ENCODE results near the gene FILIP1.

FILIP1 gene

DNA sequence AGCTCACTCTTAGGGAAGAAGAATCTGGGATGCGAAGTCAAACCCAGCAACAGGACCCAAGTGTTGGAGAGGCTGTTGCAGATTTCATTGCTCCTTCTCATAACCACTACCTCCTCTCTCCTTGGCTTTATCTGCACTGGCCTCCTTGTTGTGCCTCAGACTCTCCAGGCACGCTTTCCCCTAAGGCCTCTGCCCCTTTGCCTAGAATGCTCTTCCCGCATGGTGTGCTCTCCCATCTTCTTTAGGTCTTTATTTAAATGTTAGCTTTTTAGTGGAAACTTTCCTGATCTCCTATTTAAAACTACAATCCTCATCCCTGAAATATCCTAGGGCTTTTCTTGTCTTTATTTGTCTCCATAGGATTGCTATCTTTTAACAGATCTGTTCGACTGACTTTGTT, 114.1 kb downstream of the FILIP1 start:
- DNase-seq (ENCODE audit: low spot score): no peak

DNA sequence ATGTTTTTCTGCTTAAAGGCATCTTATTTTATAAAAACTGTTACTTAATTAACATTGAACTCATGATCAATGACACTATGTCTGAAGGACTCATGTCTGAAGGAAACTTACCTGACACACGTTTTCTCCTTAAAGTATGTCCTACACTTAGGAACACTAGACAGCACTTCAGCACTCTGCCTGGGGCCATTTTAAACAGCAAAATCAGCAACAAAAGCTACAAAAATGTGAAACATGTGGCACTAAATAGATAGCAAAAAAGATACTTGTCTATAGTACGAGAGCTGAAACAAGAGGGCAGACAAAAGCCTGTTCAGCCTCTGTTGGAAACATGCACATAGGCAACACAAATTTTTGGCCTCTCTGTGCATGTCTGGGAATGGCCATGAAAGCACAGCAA, 115.5 kb downstream of the FILIP1 start:
- DNase-seq (ENCODE audit: low spot score): no peak

DNA sequence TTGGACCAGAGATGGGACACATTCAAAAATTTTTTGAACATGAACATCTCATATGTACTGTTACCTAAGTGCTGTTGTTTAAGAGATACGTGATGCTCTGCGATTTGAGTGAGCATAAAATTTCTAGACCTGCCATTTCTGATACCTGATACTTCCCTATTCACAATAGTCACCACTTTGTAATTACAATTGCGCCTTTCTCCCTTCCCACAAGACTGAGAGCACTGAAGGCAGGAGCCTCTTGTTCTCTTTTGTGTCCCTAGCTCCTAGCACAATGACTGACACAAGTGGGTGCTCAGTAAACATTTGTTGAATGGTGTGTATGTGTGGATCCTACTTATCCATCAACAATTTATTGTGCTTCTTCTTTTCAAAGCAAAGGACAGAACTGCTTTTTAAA, 116.2 kb downstream of the FILIP1 start:
- DNase-seq (ENCODE audit: low spot score): no peak

DNA sequence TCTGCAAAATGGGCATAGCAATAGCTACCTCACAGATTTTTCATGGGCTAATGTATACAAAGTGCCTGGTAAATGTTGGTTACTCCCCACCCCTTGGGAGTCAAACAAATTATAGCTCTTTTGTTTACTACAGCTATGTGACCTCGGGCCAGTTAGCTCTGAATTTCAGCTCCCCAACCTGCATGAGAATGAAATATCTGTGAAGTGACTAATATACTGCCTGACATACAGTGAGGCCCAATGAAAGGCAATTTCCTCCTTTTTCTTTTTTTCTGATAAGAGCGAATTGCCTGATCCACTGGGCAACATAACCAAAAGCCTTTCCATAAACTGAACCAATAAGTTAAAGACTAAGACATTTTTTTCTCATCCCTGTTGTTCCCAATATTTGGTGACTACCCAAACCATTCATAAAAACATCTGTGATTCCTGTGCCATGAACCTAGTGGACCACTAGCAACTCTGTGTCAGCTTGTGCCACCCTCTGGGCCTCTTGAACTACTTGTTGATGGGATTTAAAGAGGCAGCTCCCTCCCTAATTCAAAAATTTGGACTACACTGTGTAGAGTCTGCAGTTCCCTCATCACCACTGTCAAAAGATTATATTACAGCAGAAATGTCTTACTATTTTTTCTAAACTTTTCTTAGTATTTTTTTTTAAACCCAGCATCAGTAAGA, 117.1 kb downstream of the FILIP1 start:
- no peak for DNase-seq (ENCODE audit: low spot score)

DNA sequence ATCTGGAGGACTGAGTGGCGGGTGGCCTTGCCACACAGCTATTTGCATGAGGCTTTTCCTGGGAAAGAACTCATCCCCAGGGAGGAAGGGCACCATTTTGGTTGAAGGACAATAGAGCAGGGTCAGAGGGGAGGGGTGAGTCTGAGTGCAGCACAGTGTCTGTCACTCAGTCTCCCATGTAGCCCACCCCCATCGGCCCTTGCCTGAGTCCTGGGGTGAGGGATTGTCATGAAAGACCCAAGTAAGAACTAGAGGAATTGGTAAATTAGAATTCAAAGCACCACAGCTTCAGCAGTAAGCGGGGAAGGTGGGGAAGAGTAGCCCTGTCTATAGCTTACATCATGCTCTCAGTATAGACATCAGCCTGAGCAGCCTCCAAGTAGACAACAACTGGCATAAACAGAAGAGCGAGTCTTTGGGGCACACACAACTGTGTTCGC, 118.6 kb downstream of the FILIP1 start:
- DNase-seq (ENCODE audit: low spot score): no peak

DNA sequence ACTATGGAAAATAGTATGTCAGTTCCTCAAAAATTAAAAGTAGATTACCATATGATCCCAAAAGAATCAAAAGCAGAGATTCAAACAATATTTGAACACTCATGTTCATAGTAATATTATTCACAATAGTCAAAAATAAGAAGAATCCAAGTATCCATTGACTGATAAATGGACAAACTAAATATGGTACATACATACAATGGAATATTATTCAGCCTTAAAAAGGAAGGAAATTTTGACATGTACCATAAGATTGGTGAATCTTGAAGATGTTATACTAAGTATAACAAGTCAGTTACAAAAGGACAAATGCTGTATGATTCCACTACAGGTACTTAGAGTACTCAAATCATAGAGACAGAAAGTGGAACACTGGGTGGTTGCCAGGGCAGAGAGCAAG, 120.7 kb downstream of the FILIP1 start:
- no peak for DNase-seq (ENCODE audit: low spot score)

DNA sequence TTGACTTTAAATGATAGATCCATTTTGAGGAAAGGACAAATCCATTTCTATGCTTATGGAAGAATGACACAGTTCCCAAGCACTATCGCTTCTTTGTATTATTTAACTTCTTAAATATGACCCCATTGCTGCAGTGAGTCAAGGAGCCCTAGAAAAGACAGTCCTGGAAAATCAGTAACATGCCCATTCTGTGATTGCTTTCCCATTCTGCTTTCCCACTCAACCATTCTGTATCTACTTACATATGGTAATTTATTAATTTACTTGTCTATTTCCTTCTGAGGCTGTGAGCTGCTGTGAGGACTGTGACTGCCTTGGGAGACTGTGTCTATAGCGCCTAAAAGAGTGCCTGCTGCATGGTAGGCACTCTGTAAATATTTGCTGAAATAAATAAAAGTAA, 123.6 kb downstream of the FILIP1 start:
- no peak for DNase-seq (ENCODE audit: low spot score)

DNA sequence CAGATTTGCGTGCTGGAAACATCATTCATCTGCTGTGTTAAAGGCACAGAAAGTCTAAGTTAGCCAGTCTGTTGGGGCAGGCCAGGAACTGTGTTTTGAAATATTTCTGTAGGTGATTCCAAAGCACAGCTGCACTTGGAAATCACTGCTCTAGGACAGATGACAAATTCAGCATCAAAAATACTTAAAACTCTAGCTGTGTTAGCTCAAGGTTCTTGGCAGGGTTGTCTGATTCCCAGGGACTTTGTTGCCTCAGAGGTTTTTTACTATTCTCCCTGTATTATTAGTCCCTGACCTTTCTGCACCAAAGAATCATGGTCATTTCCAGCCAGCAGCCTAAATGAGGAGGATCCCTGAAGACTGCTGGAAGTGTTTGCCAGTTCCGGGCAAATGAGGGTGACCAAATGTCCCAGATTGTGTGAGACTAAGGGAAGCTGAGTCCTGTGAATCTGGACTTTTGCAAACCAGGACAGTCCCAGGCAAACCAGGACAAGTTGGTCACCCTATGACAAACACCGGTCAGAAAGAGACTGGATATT, 124.7 kb downstream of the FILIP1 start:
- no peak for DNase-seq (ENCODE audit: low spot score)

DNA sequence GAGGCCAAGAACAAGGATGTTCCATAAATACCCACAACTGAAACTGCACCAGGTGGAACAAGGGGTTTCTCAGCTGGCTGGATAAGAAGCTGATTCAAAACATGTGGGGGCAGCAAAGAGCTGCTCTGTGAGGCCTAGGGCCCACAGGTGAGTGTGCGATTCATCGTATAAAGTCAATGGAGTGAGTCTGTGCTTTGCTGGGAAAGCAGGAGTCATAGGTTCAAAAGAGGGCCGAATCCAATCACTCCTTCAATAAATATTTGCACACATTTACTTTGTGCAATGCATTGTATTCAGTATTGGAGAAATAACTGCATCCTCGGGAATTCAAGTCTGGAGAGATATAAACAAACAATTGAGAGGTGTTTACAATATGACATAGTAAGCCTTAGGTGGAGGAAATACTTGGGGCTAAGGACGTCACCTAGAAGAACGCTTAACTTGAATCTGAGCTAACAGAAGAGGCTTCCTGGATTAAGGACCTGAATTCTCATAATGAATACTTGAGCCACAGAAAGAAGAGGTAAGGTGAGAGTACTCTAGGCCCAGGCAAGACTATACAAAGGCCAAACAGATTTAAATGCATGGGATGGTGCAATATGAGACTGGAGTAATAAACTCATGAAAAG, 125.3 kb downstream of the FILIP1 start:
- DNase-seq (ENCODE audit: low spot score): no peak

DNA sequence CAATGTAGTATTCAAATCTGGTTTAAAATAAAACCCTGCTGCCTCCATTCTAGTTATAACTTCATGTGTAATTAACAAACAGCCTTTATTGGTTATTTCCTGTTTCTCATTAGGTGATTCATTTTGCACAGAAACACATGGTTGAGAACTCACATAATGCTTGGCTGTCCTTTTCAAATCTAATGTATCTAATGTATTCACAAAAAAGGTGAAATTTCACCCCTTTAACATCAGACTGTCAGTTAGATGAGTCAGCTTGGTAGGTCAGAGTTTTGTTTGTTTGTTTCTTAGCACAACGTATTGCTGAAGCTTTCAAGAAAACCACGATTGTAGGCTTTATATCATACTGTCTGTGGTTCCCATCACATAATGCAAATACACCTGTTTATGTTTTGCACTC, 130.3 kb downstream of the FILIP1 start:
- DNase-seq (ENCODE audit: low spot score): no peak

DNA sequence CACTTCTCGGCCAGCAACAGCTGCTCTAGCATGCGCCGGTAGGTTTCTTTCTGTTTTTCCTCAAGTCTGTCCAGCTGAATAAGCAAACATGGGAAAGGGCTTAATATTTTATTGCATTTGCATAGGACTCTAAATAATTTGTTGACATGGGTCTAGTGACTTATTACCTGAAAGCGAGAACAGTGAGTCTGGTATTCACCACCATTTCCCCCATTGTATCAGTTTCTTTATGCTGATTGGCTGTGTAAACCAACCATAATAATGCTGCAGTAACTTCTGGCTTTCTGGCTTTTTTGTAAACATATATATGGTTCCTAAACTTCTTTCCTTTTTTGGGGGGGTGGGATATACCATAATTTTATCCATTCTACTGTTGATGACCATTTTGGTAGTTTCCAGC, 140.0 kb downstream of the FILIP1 start:
- DNase-seq (ENCODE audit: low spot score): no peak

DNA sequence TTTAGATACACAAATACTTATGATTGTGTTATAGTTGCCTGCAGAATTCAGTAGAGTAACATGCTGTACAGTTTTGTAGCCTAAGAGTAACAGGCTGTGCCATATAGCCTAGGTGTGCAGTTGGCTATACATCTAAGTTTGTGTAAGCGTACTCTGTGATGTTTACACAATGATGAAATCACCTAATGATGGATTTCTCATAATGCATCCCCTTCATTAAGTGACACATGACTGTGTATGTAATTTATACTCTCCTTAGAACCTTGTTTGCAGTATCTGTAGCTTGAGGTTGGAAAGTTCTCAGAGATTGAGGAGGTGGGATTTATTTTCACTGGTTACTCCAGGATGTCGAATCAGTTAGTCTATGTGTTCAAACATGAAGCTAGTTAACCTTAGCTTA, 142.0 kb downstream of the FILIP1 start:
- DNase-seq (ENCODE audit: low spot score): no peak

DNA sequence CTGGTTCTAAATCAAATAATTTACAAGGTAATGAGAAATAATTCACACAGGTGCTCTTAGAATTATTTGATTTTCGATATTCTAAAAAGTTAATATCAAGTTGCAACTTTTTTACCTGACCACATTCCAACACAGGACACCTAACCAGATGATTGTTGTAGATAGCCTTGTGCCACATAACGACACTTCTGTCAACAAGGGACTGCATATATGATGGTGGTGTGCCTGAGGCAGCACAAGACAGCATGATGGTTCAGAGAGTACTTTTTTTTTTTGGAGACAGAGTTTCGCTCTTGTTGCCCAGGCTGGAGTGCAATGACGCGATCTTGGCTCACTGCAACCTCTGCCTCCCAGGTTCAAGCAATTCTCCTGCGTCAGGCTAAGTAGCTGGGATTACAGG, 142.8 kb downstream of the FILIP1 start:
- DNase-seq (ENCODE audit: low spot score): no peak

DNA sequence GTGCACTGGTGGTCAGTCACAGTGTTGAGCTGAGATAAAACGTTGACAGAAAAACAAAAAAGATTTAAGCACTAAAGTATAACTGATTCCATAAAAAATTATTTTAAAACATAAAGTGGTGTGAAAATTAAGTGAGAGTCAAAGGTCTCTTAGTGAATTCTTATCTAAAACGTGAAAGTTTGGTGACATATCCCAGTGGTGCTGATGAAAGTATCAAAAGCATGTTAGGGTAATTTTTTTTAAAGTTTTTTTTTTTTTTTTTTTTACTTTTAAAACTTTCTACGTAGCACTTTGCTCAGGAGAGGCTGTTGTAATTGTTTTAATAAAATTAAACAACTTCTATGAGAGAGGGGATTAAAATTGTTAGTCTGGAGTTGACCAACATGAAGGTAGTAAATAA, 143.4 kb downstream of the FILIP1 start:
- no peak for DNase-seq (ENCODE audit: low spot score)

DNA sequence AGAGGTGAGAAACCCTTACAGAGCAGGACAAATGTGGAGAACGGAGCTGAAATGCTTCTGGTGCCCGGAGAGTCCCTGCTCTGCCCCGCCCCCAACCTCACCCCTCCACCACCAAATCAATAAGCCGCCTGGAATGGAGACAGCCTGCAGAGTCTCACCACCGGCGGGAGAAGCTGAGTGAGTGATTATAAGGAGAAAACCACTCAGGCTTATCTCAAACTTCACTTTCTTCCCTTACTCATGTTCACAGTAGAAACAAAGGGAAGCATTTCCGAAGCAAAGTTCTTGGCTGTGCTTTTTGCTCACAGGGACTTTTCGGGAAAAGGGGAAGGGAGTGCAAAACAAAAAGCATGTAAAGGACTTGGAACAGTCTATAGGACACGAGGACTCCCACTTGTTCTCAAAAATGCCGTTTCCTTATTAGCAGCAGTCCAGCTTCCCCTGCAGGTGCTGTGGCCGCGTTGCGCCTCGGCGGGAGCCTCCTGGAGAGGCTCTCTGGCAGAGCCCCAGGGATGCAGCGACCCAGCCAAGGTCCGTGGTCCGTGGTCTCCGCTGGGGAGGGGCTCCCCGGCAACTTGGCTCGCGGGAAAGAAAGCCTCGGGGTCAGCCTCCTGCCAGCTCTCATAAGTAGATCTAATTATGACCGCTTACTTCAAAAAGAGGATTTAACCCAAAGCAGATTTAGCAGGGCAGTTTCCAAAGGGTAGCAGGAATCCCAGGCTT, 144.2 kb downstream of the FILIP1 start:
- DNase-seq (ENCODE audit: low spot score): no peak

DNA sequence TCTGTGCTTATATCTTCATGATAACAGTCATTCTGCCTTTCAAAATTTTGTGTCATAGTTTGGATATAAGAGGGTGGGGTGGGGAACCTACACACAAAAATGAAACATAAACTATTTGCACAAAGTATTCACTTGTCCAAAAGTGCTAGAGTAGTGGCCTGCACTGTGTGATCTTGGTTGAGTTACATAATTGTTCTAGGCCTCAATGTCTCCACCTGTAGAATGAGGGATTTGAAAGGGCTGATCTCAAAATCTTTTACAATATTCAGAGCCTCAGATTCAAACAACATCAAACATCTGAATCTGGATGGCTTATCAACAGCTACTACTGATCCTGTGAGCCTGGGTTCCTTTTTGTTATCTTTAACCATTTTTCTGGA, 144.7 kb downstream of the FILIP1 start:
- DNase-seq (ENCODE audit: low spot score): no peak

DNA sequence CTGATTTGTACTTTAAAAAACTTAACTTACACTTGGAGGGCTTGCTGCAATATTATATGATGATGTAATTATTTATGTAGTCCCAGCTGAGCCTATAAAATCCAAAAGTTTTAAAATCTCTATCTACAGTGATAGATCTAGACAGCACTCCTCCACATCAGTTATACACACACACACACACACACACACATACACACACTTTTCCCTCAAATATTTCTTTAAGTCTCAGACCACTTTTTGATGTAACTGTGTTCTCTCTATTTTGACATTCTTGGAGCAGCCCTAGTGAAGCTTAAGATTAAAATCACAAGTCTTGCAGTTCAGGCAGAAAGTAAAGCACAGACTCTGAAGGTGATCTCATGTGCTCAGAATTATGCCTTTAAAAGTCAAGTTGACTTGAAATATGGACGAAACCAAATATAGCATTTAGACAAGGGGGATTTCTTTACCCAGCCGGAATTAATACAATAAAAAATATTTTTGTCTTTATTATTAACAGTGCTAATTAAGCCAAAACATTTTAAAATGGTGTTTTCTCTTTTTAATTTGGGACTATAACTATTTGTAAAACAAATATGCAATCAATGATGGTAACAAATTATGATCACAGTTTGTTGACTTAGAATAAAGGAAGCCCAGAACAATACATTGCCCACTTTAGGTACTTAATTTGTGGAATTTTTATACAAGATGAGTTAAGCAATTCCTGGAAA, 145.5 kb downstream of the FILIP1 start:
- no peak for DNase-seq (ENCODE audit: low spot score)

DNA sequence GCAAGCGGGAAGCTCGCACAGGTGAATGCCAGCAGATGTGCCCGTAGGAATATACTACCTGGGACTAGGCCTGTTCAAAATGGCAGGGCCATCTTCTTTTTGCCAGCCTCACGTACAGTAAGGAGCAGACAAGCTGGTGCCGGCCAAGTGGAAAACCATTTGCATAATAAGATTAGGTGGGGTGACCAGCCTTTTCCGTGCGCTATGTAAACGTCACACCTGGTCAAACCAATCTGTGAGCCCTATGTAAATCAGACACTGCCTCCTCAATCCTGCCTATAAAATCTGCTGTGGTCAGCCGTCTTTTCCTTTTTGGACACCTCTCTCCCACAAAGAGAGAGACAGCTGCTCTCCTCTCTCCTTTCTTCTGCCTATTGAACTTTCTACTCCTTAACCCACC, 148.2 kb downstream of the FILIP1 start:
- no peak for DNase-seq (ENCODE audit: low spot score)

DNA sequence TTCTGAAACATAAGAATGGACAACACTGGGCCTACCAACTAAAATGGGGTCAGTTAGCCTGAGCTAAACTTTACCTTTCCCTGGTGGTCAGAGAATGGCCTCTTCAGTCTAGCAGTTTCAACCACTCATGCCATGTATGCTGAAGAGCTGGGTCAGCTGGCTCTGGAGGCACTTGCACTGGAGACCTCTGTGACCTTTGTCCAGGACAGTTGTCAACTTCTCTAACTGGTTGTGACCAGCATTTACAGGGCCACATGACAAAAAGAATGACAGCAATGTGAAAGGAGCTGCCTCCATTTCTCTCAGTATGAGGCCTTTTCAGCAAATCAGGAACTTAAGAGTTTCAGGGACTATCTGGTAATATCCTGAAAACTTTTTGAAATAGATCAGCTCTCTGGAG, 149.1 kb downstream of the FILIP1 start:
- DNase-seq (ENCODE audit: low spot score): no peak

DNA sequence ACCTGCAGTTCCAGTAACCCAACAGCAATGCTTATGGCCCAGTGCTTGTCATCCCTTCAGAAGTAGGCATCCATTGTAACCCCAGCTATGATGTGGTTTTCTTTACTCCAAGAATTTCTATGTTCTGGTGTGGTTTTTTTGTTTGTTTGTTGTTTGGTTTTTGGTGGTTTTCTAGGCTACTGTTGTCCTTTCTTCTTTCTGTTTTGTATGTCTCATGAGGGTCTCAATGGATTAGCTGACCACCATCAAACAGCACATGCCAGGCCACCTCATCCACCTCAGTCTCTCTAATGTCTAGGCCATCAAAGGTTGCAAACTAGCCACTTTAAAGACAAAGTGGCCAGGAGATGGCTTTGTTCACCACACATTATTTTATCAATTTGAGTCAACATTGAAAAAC, 149.6 kb downstream of the FILIP1 start:
- DNase-seq (ENCODE audit: low spot score): no peak

DNA sequence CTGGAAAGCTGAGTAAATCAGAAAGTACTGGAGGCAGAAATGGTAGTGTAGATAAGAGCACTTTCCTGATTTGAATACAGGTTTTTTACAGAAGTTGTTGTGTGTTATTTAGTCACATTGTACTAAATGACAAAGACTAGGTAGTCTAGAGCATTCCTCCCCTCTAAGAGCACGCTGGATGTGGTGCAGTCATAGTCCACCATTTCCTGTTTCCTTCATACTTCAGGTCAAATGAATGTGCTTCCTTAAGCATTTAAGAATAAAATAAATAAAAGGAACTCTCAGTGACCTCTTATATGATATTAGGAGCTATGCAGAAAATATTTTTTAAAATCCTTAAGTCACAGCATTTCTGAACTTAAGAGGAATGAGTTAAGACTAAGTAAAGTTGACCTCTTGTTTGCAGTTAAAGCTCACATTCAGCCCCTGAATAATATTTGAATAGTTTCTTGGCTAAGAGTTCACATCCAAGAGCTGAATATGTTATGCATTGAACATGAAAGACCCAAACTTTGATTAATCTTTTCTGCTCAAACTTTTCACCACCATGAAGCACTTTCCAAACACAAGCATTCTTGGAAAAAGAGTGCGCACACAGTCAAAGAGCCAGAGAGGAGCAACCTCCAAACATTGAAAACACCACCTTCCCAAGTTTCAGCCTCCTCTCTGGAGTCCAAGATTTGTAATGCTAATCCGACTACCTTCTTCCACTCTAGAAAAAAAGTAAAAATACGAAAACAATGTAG, 155.6 kb downstream of the FILIP1 start:
- no peak for DNase-seq (ENCODE audit: low spot score)
